ENCODE measurements around the gene FUT7. TPM values are rescaled to one million over a fixed set of nuclear protein-coding genes. Genes with fewer than 3 reads are reported as not detected.
A peak's percentile ranks its signal among the peaks of the same experiment; 100 is the strongest.

The FUT7 gene
- total RNA-seq, 1 experiment from 2014 or later = not detected

DNA sequence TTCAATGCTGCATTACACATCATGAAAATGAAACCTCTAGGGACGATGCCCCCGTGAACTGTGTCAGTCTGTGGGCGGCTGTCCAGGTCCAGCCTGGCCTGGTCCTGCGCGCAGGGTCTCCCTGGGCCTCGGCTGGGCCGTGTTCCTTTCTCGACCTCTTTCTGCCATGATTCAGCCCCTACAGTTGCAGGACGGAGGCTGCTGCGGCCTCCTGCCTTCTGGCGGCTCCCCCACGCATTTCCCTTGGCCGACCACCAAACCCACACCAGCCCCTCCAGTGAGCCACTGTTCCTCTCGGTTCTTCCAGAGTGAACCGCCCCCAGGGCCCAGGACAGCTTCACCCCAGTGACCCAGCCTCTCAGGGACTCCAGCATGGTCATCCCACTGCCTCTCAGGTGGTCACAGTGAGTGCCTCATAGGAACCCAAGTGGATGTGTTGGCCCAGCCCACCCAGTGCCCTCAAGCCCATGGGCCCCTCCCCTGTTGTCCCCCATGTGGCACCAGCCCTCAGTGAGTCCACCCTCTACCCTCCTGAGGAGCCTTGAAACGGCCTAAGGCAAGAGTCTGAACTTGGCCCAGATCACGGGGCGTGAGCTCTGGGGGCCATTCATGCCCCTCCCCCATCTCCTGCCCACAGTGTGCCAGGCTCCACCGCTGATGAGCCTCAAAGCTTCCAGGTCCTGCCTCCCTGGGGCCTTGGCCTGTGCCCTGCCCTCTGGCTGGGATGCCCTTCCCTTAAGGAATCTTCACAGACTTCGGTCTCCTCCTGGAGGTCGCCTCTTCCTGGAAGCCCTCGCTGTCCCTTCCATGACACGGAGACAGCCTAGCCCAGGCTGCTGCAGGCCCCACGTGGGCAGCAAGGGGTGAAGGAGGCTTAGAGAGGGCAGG is 25.5 kb downstream of the FUT7 start:
- H2AFZ ChIP-seq (ENCODE audit: low read depth, low read length, poor library complexity, severe bottlenecking) = no peak overlapping the region
- no peaks in the 10 kb centered on the region for H3K79me2 ChIP-seq (ENCODE audit: insufficient read depth, low read length)
- no peak overlapping the region for H3K4me2 ChIP-seq (ENCODE audit: low read length)
- intact Hi-C loops (cut with micrococcal nuclease) = no loop called here
- no peaks in the 10 kb centered on the region for H3K9me2 ChIP-seq (ENCODE audit: insufficient read depth)
- H3K27me3 ChIP-seq (ENCODE audit: insufficient read depth, low read length) = no peaks in the 10 kb centered on the region
- POLR2A ChIA-PET = no interaction called here
- peaks cover 0 to 4% of the 10 kb centered on the region in 2 experiments; a peak in 1 of 4 replicates for H3K9me3 ChIP-seq (ENCODE audit: control insufficient read depth in 1 of 2, insufficient read depth in 1 of 2, low read depth in 1 of 2, low read length in 2 of 2)
- H3K27ac ChIP-seq (ENCODE audit: low read depth, low read length) = no peak overlapping the region
- DNase-seq (ENCODE audit: low read depth, low spot score) = no peak
- BruUV-seq (replicated peaks) = no TSS peak
- no peak overlapping the region for H3K9ac ChIP-seq (ENCODE audit: low read length)
- ATAC-seq = 0 out of 2 replicates have a peak, but pooled peaks have one; percentile 12
- H4K20me1 ChIP-seq (ENCODE audit: insufficient read depth) = no peaks in the 10 kb centered on the region
- RAD21 ChIA-PET (ENCODE audit: low non-redundant PET in 1 of 2, low total read pairs in 2 of 2, uncharacterized antibody in 2 of 2, unreplicated experiment in 2 of 2) = no interaction called here
- TF ChIP-seq POLR2AphosphoS5 (IDR thresholded peaks at IDR 0.05; ENCODE audit: low read depth, low read length) = no peak
- TF ChIP-seq POLR2A (IDR thresholded peaks at IDR 0.05; ENCODE audit: borderline replicate concordance, extremely low read depth, insufficient read depth, insufficient read length) = no peak
- TF ChIP-seq CTCF (IDR thresholded peaks at IDR 0.05 in 2 of 3, conservative IDR thresholded peaks at IDR 0.05 in 1 of 3; ENCODE audit: borderline replicate concordance in 1 of 3, insufficient read depth in 1 of 3, low read depth in 2 of 3, low read length in 2 of 3) = no peak
- TF ChIP-seq, protein P1, sequence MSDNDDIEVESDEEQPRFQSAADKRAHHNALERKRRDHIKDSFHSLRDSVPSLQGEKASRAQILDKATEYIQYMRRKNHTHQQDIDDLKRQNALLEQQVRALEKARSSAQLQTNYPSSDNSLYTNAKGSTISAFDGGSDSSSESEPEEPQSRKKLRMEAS (IDR thresholded peaks at IDR 0.05) = no peak
- TF ChIP-seq, protein P2, sequence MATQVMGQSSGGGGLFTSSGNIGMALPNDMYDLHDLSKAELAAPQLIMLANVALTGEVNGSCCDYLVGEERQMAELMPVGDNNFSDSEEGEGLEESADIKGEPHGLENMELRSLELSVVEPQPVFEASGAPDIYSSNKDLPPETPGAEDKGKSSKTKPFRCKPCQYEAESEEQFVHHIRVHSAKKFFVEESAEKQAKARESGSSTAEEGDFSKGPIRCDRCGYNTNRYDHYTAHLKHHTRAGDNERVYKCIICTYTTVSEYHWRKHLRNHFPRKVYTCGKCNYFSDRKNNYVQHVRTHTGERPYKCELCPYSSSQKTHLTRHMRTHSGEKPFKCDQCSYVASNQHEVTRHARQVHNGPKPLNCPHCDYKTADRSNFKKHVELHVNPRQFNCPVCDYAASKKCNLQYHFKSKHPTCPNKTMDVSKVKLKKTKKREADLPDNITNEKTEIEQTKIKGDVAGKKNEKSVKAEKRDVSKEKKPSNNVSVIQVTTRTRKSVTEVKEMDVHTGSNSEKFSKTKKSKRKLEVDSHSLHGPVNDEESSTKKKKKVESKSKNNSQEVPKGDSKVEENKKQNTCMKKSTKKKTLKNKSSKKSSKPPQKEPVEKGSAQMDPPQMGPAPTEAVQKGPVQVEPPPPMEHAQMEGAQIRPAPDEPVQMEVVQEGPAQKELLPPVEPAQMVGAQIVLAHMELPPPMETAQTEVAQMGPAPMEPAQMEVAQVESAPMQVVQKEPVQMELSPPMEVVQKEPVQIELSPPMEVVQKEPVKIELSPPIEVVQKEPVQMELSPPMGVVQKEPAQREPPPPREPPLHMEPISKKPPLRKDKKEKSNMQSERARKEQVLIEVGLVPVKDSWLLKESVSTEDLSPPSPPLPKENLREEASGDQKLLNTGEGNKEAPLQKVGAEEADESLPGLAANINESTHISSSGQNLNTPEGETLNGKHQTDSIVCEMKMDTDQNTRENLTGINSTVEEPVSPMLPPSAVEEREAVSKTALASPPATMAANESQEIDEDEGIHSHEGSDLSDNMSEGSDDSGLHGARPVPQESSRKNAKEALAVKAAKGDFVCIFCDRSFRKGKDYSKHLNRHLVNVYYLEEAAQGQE (IDR thresholded peaks at IDR 0.05; ENCODE audit: low read depth) = no peak
- TF ChIP-seq EGR1 (IDR thresholded peaks at IDR 0.05; ENCODE audit: low read depth) = no peak
- no peak for TF ChIP-seq SP1 (IDR thresholded peaks at IDR 0.05; ENCODE audit: low read depth)
- no peak for TF ChIP-seq JUND (IDR thresholded peaks at IDR 0.05)
- no peak for TF ChIP-seq EZH2phosphoT487 (IDR thresholded peaks at IDR 0.05; ENCODE audit: borderline replicate concordance)
- TF ChIP-seq CEBPB (IDR thresholded peaks at IDR 0.05; ENCODE audit: low read depth) = no peak
- TF ChIP-seq ELF1 (IDR thresholded peaks at IDR 0.05; ENCODE audit: borderline replicate concordance, low read depth) = no peak
- no peak for TF ChIP-seq ZNF274 (IDR thresholded peaks at IDR 0.05; ENCODE audit: low read depth, low read length)
- no peak for TF ChIP-seq SRF (IDR thresholded peaks at IDR 0.05; ENCODE audit: low read depth)
- no peak for TF ChIP-seq SIN3A (IDR thresholded peaks at IDR 0.05; ENCODE audit: low read depth)
- TF ChIP-seq CBX3 (IDR thresholded peaks at IDR 0.05; ENCODE audit: low read depth) = no peak
- TF ChIP-seq ZFX (IDR thresholded peaks at IDR 0.05) = no peak
- TF ChIP-seq TCF7L2 (IDR thresholded peaks at IDR 0.05; ENCODE audit: borderline replicate concordance, extremely low read depth, insufficient read depth, insufficient read length) = no peak
- CTCF ChIA-PET = no interaction called here
- H3K36me3 ChIP-seq (ENCODE audit: control insufficient read depth in 1 of 2, insufficient read depth in 2 of 2, low read length in 2 of 2) = peaks cover 0 to 5% of the 10 kb centered on the region in 2 experiments; a peak in 1 of 4 replicates
- H3K4me1 ChIP-seq (ENCODE audit: control insufficient read depth in 1 of 2, insufficient read depth in 2 of 2, low read length in 2 of 2) = peaks cover 5 to 8% of the 10 kb centered on the region in 2 experiments
- no peak overlapping the region for H3K4me3 ChIP-seq (replicated peaks in 1 of 2; ENCODE audit: low read depth in 1 of 2, low read length in 2 of 2)
